OCI-M2 (cell line): ENCODE data around the gene MDN1.
"Not testable (repeated sequence)": the region's sequence is repeated elsewhere in the genome, so short reads cannot be mapped to it uniquely, and the experiment has no call there.

Source experiments
- DNase-seq: peaks from one replicate; lab custom pipeline; 2025; ENCODE audit not compliant: unreplicated experiment; lab: John Stamatoyannopoulos, UW

The MDN1 gene

DNA sequence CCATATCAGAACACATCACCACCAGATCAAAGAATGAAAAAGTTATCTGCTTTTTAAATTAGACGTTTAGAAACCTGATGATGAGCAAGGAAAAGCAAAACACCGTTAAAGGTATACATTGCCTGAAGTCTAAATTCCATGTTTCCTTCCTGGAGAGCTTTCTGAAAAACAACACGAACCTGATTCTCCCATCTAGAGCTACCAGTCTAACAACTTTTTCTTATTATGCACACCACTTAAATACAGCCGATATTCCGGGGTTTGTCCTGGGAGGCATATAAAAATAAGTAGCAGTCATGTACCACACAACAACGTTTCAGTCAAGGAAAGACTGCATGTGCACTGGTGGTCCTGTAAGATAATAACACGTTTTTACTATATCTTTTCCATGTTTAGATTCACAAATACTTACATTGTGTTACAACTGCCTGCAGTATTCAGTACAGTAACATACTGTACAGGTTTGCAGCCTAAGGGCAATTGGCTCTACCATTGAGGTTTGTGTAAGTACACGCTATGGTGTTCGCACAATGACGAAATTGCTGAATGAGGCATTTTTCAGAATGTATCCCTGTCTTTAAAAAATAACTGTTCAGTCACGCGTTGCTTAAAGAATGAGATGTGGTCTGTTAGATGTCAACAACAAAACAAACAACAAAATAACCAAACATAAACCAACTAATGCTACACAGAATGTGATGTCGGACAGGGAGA is 162.0 kb downstream of the MDN1 start:
- DNase-seq, result no peak

DNA sequence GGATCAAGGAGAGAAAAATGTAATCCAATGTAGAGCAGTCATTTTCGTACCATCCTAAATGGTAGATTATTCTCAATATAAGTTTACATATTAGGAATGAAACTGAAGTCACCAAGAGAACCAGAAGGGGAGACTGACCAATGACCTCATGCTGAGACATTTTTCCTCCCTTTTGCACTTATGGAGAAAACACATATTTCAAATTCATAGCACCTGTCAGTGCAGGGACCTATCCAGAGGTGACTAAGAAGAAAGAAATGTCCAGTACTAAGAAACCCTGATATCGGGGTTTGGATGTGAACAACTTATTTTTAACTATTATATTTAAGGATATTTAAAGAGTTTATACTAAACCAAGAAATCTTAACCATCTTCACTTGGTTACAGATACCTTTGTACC is 164.5 kb downstream of the MDN1 start:
- DNase-seq, result no peak

DNA sequence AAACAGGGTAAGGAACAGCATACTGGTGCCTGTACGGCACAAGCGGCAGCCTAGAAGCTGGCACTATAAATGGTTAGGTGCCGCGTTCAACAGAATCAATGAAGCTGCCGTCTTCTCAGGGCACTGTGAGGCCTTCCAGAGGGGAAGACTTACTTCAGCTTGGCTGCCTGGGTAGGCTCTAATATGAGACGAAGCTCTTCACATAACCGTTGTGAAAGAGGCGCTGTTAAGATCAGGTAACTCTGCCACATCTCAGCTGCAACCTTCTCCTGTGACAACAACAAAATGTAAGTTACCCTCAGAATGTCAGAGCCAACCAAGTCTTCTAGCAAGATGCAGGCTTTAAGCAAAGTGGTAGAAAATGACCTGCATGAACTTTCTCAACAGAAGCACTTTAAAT is 169.0 kb downstream of the MDN1 start:
- DNase-seq, result no peak

DNA sequence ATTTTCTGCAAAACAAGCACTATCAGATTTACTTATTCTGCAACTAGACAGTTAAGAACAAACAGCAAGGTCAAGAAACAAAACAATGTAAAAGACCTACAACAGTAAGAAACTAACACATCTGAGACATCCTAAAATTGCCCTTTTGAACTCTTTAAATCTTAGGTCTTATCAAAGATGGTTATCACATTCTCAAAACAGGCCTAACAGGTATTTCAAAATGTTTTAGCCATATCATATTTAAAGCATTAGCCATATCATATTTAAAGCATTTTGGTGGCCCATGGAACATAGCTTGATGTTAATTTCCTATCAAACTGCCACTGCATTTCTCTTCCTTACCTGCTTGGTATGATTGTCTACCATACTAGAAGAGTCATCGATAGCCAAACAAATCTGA is 169.9 kb downstream of the MDN1 start:
- DNase-seq, result no peak

DNA sequence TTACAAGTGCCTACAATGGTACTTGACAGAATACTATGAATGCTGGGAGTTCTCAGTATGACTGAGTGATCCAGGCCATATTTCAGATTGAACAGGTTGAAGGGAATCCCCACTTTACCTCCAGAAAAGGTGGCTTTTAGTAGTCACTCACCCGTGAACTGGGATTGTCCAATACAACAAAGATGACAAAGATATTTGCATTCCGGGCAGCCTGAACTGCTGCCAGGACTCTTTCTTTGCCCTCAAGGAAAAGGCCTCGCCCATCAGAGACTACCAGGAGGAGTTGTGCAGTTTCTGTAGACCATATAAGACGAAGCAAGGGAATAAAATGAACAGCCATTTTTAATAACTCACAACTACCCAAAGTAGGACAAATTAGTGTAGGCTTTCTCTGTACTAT is 174.7 kb downstream of the MDN1 start:
- DNase-seq, result no peak

DNA sequence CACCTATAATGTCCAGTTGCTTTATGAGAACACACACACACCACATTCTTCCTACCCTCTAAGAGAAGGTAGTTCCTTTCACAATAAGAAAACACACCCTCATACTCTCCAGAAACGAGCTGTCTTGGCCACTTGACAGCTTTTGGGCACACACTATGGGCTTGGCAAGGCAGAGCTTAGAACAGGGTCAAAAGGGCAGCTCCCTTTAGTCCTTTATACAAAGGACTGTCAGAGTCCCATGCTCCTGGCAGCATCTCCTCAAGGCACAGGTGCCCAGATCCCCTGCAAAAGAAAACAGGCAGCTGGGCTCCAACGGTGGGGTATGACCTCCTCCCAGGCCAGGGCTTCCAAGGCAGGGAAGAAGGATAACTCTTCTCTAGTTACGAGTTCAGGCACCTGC is 176.2 kb downstream of the MDN1 start:
- DNase-seq, result no peak

DNA sequence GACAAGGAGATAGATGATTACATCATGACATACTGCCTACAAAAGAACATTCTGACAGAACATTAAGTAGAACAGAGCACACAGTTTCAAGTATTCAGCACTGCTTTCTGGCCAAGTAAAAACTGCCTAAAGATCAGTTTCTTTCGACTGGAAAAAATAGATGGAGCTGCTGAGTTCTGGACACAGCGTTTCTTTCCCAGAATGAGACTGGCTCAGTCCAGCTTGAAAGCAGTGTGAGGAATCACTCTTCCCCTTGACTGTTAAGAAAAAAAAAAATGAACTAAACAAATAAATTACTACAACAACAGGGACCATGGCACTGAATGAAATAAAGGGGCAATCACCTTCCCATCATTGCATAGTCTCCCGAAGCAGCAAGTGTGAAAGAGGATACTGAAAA is 176.6 kb downstream of the MDN1 start:
- DNase-seq, result no peak

DNA sequence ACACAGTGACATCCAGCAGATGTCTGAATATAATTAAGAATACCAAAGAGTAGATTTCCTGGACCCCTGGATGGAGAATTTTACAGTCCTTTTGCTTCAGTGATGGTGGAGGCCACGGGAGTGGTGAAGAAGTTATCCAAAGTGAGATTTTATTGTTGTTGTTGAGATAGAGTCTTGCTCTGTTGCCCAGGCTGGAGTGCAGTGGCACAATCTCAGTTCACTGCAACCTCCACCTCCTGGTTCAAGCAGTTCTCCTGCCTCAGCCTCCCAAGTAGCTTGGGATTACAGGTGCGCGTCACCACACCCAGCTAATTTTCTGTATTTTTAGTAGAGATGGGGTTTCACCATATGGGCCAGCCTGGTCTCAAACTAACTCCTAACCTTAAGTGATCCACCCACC is 178.0 kb downstream of the MDN1 start:
- not testable (repeated sequence) for DNase-seq

DNA sequence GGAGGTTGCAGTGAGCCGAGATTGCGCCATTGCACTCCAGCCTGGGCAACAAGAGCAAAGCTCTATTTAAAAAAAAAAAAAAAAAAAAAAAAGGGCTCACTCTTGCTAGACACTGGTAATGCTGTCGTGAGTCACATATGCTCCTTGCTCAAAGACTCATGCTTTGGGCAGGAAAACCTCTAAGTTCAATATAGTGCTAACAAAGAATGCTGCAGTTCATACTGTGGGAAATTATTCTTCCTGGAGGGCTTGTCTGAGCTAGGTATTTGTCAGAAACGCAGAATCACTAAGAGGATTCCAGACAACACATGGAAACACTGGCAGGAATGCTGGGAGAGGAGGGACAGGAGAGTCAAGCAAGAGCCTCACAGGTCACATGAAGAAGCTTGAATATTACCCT is 178.8 kb downstream of the MDN1 start:
- no peak for DNase-seq

DNA sequence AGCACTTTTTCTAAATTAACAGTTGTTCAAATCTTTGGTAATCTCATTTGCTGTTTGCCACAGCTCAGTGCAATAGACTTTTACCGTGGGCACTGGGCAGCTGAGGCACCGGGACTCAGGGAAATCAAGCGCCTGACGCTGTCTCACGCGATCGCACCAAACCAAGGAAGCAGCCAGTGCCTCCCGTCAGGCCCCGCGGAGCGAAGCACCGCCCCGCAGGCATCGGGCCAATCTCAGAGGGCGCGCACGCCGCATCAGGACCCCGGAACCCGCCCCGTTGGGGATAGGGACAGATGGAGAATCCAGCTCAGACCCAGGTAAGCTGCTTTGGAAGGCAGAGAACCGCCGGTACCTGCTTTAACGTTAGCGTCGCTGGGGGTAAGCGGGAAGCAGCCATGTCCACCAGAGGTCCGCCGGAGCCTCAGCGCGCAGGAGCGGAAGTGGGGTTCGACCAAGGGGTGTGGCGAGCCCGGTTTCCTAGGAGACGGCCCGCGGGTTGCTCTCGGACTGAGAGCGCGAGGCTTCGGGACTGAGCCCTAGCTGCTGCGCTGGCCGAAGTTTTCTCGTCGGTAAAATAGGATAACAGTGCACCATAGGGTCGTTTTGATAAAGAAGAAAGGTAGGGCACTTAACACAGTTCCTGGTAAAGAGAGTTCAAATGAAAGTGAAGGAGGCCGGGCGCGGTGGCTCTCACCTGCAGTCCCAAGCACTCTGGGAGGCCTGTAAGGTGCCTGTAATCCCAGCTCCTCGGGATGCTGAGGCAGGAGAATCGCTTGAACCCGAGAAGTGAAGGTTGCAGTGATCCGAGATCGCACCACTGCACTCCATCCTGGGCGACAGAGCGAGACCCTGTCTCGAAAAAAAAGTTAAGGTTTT is 181.0 kb downstream of the MDN1 start, which contains the start of gene LYRM2:
LYRM2 (minus strand) TSS at position 428 of the 876 bp plus-strand sequence; CDS start at position 397, 31 bp downstream.
- peak; percentile 95 for DNase-seq

DNA sequence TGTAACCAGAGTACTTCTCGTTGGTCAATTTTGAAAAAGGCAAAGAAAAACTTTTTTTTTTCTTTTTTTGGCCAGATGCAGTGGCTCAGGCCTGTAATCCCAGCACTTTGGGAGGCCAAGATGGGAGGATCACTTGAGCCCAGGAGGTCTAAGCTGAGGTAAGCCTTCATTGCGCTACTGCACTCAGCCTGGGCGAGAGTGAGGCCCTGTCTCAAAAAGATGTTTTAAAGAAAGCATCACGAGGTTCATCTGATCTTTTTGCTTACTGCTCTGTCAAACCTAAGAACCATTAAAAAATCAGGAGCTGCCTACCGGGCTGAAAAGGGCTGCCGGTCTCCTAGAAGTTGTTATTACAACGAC is 181.7 kb downstream of the MDN1 start:
- DNase-seq, result no peak

DNA sequence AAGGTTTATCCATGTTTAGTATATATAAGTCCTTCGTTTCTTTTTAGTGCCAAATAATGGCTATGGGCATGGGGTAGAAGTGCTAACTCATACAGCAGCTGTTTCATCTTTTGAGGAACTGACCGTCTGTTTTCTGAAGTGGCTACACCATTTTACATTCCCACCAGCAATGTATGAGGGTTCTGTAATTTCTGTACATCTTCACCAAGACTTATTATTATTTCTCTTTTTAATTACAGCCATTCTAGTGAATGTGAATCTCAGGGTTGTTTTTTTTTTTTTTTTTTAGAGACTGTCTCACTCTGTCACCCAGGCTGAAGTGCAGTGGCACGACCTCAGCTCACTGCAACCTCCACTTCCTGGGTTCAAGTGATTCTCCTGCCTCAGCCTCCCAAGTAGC is 183.2 kb downstream of the MDN1 start:
- DNase-seq, result not testable (repeated sequence)

DNA sequence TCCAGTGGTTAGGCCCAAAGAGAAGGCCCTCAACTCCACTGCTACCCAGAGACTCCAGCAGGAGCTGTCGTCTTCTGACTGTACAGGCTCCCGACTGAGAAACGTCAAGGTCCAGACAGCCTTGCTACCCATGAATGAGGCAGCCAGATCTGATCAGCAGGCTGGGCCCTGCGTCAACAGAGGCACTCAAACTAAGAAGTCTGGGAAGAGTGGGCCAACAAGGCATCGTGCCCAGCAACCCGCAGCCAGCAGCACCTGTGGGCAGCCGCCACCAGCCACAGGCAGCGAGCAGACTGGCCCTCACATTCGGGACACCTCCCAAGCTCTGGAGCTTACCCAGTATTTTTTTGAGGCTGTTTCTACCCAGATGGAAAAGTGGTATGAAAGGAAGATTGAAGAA is 189.1 kb downstream of the MDN1 start:
- no peak for DNase-seq

DNA sequence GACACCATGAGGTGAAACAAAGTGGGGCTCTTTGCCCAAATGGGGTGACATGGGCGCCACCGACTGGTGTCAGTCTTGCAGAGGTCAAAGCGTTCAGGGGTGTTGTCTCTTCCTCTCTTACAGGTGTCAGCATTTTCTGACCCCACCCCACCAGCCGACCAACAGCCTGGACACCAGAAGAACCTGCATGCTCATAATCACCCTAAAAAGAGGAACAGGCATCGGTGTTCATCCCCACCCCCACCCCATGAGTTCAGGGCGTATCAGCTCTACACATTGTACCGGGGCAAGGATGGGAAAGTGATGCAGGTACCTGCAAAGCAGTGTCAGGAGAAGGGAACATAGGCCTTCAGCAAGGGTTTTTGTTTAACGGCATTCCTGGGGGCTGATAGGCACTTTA is 195.8 kb downstream of the MDN1 start:
- no peak for DNase-seq

DNA sequence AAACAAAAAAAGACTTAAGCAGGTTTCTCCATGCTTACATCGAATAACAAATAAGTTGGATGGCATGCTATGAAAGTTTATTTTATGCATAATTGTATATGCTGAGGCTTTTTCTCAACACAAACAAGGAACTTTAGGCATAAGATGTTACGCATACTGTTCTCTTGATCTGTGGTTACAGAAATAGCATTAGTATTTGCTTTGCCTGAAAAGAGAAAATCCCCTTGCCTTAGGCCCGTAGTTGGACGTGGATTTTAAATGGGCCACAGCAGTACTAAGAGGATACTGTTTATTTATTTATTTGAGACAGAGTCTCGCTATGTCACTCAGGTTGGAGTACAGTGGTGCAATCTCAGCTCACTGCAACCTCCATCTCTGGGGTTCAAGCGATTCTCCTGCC is 200.0 kb downstream of the MDN1 start:
- no peak for DNase-seq

DNA sequence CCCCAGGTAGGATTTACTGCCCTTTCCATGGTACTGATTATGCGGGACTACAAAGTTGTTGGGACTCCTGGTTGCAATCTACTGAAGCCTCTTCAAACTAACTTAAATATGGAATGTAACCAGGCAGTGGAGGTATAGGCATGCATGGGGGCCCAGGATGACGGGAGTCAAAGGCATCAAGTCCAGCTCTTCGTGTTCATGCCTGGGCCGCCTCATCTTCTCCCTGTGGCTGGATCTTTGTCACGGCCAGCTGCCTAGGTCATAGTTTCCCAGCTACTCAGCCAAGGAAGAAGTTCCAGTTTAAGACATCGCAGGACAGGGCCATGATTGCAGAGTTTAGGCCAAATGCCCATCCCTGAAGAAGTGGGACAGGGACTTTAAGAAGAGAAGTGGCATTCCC is 201.6 kb downstream of the MDN1 start:
- DNase-seq, result no peak

DNA sequence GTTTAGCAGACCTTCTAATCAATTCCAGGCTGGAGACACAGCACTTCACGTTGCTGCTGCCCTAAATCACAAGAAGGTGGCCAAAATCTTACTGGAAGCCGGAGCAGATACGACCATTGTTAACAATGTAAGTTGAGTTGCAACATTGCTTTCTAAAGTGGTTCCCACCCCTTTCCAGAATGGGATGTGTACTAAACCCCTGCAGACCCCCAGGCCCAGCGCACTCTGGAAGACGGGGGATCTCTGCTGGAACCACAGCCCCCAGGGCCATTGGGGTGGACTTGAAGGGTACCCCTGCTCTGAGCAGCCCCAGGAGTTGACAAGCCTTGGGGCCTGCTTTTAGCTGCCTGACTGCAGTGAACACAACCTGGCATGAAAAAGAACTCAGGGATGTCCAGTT is 203.1 kb downstream of the MDN1 start:
- DNase-seq, result no peak

DNA sequence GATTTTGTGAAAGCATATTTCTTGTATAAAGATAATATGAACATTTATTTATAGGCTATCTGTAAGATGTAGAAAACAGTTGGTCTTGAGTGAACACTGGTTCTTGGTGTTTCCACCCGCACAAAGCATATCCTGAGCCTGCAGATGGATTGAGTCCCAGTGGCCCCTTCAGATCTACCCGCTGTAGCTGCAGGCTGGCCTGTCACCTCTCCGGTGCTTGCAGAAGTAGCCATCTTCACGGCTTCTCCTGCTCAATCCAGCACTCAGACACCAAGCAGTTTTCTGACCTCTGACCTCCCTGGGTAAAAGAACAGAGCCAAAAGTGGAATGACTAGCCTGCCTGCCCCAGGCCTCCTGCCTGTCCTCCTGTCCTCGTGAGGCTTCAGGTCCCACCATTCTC is 203.7 kb downstream of the MDN1 start:
- DNase-seq, result no peak

DNA sequence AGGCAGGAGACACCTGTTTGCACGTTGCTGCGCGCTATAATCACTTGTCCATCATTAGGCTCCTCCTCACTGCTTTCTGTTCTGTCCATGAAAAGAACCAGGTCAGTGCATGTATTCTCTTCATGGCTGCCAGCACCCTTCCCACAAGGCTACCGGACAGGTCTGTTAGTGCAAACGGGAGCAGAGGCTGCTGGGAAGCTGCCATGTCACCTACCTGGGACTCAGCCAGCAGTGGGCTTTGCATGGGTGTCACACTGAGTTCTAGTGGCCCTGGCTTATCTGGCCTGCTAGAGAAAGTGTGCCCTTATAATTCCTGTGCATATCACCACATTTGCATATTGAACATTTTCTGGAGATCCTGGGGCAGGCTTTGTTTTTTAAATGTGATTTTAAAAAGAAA is 205.8 kb downstream of the MDN1 start:
- DNase-seq, result no peak

DNA sequence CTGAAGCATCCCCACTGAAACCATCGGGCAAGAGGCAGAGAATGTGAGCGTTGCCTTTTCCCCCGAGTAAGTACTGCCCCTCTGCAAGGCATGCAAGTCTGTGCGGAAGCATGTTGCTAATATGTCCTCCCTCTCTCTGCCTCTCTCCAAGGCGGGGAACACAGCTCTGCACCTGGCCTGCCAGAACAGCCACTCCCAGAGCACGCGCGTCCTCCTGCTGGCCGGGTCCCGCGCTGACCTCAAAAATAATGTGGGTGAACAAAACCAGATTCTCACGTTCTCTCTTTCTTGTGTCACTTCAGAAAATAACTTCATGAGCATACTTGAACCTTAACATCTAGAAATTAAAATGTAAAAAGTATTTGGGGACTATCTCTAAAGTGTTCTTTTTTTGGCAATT is 207.5 kb downstream of the MDN1 start:
- DNase-seq, result no peak

DNA sequence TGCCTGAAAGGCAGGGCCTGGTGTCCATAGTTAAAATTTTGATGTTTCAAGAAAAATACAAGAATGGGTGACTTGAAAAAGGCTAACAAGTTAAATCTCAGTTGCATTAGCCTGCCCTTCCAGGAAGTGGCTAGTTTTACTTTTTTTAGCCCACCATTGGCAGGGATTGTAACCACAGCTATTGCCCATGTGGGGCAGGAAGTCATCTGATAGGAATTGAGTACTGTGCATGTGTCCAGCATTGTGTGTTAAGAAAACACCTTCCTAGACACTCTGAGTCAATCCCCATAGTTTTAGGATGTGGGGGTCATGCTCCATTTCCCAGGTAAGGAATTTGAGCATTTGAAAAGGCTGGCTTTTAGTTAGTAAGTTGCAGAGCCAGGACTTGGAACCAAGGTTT is 207.9 kb downstream of the MDN1 start:
- no peak for DNase-seq

DNA sequence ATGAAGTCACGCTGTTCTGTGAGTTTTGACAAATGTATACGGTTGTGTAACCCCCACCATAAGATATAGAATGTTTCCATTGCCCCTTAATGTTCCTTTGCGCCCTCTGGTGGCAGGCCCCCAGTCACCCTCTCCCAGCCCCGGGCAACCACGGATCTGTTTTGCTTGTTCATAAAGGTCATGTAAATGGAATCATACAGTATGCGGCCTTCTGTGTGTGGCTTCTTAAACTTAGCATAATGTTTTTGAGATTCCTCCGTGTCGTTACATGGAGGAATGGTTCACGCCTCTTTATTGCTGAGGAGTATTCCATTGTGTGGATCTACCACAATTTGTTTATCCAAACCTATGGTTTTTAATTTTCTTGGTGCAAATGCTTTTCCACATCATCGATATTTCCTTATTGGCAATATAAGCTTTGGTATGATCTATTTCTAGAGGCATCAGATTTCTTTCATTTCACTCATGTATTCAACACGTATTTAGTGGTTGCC is 209.4 kb downstream of the MDN1 start:
- peak; percentile 28 for DNase-seq
